Muscle of leg (tissue), 11 donors: ENCODE measurements around the gene DPP9. TPM values are rescaled to one million over a fixed set of nuclear protein-coding genes. Genes with fewer than 3 reads are reported as not detected.
"Not testable (repeated sequence)": the region's sequence is repeated elsewhere in the genome, so short reads cannot be mapped to it uniquely, and the experiment has no call there.

Experiments used
- DNase-seq: peaks from one replicate; pipeline ENCODE4 v3.0.0; 2013
- H3K27ac ChIP-seq: one replicate; pipeline ENCODE4 v1.5.1; 2013; ENCODE audit warnings: mild to moderate bottlenecking, low read length, control low read depth
- H3K27me3 ChIP-seq: one replicate; pipeline ENCODE4 v1.6.1; 2013; ENCODE audit warnings: low read length; ENCODE audit not compliant: control insufficient read depth, insufficient read depth
- H3K36me3 ChIP-seq: one replicate; pipeline ENCODE4 v1.6.1; 2013; ENCODE audit warnings: low read length; ENCODE audit not compliant: control insufficient read depth, insufficient read depth
- H3K4me1 ChIP-seq: one replicate; pipeline ENCODE4 v1.6.1; 2013; ENCODE audit warnings: low read length; ENCODE audit not compliant: control insufficient read depth, insufficient read depth
- H3K4me3 ChIP-seq: one replicate; pipeline ENCODE4 v1.5.1; 2013; ENCODE audit warnings: low read length, control low read depth
- H3K9me3 ChIP-seq: replicated peaks from 2 replicates; pipeline ENCODE4 v1.6.1; 2013; ENCODE audit warnings: low read depth, low read length; ENCODE audit not compliant: control insufficient read depth
- WGBS: methylation state at CpG from one replicate; pipeline ENCODE4 v1.1.5; 2013; ENCODE audit warnings: missing lambda C conversion rate; ENCODE audit not compliant: insufficient coverage; 5-methylcytosine and 5-hydroxymethylcytosine counted together
- polyA plus RNA-seq, 8 donors: library from polyadenylated mRNA; unstranded; fragments of 120-200 nt; gene quantifications; one replicate each; pipeline versions ENCODE4 v1.2.1 to v1.2.3, GENCODE V29; 2013; ENCODE audit warnings: inconsistent platforms in 1 of 8, low replicate concordance in 1 of 8; ENCODE audit not compliant: insufficient read length in 8 of 8, insufficient read depth in 1 of 8
- total RNA-seq: library from RNA; stranded (reverse); fragments of 120-200 nt; gene quantifications from one replicate; pipeline ENCODE4 v1.2.4, GENCODE V29; 2013

DPP9 gene
- total and polyA plus RNA-seq, 9 donors, result 13.3 to 24.2 (median 22.6) TPM

DNA sequence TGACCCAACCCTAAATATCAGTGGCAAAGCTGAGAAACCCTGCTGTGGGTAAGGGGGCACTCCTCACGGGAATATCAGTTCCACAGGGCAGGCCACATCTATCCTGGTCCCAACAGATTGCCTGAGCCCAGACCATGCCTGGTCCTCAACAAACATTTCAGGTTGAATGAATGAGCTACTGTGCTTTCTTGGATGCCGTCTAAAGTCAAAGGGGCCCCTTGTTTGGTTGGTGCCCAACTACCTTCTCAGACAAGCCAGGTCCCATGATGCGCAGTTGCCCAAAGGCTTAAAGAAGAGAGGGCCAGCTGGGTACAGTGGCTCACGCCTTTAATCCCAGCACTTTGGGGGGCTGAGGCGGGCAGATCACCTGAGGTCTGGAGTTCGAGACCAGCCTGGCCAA, 2.4 kb downstream of the DPP9 start:
- 87% methylated on average over 5 of the region's 6 CpGs for WGBS
- Histone ChIP-seq H3K36me3 (peaks cover 52% of the 10 kb centered on the region), H3K27me3 (no peaks in the 10 kb centered on the region), H3K4me3 (no peak overlapping the region), H3K9me3 (no peaks in the 10 kb centered on the region), H3K4me1 (peaks cover 16% of the 10 kb centered on the region), H3K27ac (no peak overlapping the region)
- DNase-seq, result no peak

DNA sequence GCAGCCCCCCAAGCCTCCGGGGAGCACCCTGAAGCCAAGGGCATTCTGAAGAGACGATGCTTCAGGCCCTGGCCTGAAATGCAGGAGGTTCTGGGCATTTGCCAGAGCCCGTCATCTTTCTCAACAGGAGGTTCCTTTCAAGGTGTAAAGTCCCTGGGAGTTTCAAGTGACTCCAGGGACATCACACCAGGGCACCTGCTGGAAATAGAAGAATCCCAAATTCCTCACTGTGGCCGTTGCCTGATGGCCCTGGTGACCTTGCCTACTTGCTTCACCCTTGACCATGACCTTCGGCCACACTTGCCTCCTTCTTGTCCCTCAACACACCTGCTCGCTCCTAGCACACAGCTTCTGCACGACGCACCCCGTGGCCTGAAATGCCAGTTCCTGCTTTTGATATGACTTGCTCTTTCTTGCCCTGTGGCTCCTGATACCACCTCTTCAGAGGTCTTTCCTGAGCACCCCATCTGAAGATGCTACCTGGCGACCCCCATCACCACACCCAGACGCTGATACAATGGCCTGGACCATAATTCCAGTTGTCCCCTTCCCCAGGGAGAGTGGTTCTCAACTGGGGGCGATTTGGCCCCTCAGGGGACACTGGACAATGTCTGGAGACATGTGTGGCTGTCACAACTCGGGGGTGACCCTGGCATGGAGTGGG, 3.5 kb downstream of the DPP9 start:
- H3K27ac ChIP-seq, result no peak overlapping the region
- H3K36me3 ChIP-seq, result peaks cover 62% of the 10 kb centered on the region
- H3K9me3 ChIP-seq, result no peaks in the 10 kb centered on the region
- no peak for DNase-seq
- H3K4me3 ChIP-seq, result no peak overlapping the region
- H3K4me1 ChIP-seq, result peaks cover 13% of the 10 kb centered on the region
- no peaks in the 10 kb centered on the region for H3K27me3 ChIP-seq
- 92% methylated on average over 10 of the region's 13 CpGs for WGBS

DNA sequence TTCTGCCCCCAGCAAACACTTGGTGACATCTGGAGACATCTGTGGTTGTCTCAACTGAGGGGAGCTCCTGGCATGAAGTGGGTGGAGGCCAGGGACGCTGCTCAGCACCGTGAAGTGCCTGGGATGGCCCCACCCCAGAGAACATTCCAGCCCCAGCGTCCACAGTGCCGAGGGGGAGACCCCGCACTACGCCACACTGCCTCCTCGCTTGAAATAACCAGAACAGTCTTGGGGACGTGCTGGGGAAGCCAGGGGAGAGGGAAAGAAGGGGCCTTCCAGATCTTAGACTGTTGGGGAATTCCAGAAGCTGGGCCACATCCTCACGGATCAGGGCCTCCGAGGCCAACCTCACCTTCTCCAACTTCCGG, 4.2 kb downstream of the DPP9 start:
- DNase-seq, result no peak
- no peak overlapping the region for H3K27ac ChIP-seq
- no peak overlapping the region for H3K4me3 ChIP-seq
- H3K9me3 ChIP-seq, result no peaks in the 10 kb centered on the region
- peaks cover 65% of the 10 kb centered on the region for H3K36me3 ChIP-seq
- H3K4me1 ChIP-seq, result peaks cover 11% of the 10 kb centered on the region
- H3K27me3 ChIP-seq, result no peaks in the 10 kb centered on the region
- 89% methylated on average over 6 of the region's 11 CpGs for WGBS

DNA sequence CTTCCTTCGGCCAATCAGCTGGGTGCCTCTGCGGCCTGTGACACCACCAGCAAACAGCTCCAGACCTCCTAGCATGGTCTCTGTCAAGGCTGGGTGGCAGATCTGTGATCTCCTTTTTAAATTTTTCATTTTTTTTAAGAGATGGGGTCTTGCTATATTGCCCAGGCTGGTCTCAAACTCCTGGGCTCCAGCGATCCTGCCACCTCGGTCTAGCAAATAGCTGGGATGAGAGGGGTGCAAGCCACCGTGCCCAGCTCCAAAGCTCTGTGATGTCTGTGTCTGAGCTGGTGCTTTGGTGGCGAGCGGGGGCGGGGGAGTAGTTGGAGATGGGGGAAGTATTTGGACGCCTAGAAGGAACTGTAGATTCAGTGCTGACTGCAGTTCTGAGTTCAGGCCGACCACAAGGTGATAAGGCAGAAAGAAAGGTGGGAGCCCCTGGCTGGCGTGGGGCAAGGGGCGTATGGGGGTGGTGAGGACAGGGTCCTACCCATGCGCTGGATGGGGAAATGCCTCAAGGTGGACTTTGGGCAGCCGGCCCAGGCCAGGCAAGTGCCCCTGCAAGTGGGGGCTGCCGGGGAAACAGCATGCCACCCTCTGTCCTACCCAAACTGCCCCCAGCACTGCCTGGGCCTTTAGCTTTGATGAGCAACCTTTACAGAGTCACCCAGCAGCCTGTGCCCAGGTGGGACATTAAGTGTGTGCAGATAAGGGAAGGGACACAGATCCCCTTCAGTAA, 5.5 kb downstream of the DPP9 start:
- no peak overlapping the region for H3K4me3 ChIP-seq
- H3K27ac ChIP-seq, result no peak overlapping the region
- H3K4me1 ChIP-seq, result peaks cover 11% of the 10 kb centered on the region
- H3K27me3 ChIP-seq, result no peaks in the 10 kb centered on the region
- no peak for DNase-seq
- peaks cover 77% of the 10 kb centered on the region for H3K36me3 ChIP-seq
- no peaks in the 10 kb centered on the region for H3K9me3 ChIP-seq
- 92% methylated on average over 13 of the region's 15 CpGs for WGBS

DNA sequence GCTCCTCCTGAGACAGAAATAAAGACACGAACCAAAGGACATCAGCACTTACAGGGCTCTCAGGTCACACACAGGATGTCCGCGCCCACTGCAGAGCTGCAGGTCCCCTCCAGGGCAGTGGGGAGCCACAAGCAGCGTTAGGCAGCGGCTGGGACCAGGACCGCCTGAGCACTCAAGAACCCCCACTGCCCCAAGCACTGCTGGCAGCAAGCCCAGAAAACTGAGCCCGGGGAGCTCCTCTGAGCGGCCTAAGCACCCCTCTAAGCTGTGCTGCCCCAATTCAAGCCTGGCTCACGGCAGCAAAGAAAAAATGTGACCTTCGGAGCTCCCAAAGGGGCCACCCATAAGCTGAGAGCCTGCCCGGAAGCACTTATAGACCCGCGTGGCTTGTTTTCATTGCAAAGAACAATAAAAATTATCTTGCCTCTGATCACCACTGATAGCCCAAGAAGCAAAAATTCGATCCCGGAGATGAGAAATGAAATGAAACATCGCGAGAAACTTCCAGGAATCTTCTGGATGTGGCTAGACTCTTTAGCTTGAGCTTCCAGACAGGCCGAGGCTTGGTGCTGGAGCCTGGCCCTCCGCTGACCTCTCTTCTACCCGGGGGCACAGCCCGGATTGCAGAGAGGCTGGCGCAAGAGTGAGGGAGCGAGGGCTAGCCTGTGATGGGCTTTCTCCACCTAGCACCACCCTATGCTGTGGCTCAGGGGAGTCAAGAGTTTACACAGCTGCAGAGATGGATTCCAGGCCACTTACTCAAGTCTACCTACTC, 6.3 kb downstream of the DPP9 start:
- H3K9me3 ChIP-seq, result no peaks in the 10 kb centered on the region
- no peak overlapping the region for H3K4me3 ChIP-seq
- H3K36me3 ChIP-seq, result peaks cover 85% of the 10 kb centered on the region
- H3K4me1 ChIP-seq, result peaks cover 4% of the 10 kb centered on the region
- H3K27me3 ChIP-seq, result no peaks in the 10 kb centered on the region
- H3K27ac ChIP-seq, result no peak overlapping the region
- WGBS, result 65% methylated on average over 21 of the region's 23 CpGs
- DNase-seq, result no peak

DNA sequence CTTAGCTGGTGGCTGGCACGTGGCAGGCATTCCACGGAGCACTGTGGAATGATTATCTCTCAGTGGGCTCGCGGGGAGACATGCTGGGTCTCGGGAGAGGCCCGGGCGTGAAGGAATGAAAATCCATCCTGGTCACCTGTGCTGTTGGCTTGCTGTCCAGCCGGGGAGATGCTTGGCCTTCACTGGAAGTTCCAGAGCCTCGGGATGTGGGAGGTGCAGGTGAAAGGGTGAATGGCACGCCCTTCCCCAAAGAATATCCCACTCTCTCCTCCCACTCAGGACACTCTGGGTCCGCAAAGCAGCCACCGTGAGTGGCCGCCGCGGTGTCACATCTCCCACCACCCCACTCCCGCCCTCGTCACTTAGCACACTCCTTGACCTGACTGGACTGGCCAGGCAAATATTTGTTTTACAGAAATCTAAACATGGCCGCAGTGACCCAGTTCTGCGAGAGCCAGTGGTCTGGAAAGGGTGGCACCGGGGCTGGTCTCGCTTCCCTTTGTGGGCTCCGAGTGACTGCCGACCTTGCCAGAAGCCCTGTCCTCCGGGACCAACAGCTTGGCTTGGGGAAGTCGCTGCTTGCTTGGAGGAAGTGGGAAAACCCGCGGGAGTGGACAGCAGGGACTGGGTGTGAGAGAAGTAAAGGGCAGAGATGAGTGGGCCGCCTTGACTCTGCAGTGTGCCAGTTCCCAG, 8.0 kb downstream of the DPP9 start:
- 81% methylated on average over 23 of the region's 28 CpGs for WGBS
- no peak overlapping the region for H3K27ac ChIP-seq
- H3K4me3 ChIP-seq, result no peak overlapping the region
- no peaks in the 10 kb centered on the region for H3K9me3 ChIP-seq
- H3K36me3 ChIP-seq, result peaks cover 87% of the 10 kb centered on the region
- DNase-seq, result no peak
- no peaks in the 10 kb centered on the region for H3K27me3 ChIP-seq
- H3K4me1 ChIP-seq, result no peaks in the 10 kb centered on the region

DNA sequence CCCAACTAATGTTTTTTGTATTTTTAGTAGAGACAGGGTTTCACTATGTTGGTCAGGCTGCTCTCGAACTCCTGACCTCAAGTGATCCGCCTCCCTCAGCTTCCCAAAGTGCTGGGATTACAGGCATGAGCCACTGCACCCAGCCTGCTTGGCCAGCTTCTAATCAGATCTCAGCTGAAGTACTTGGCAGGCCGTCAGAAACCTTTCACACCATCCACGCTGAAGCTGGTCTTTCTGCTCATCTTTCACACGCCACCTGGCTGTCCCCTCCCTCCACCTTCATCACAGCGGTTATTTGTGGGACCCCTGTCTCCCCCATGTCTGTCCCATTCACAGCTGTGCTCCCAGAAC, 8.5 kb downstream of the DPP9 start:
- not testable (repeated sequence) for DNase-seq, H3K9me3 ChIP-seq, H3K27me3 ChIP-seq, H3K4me3 ChIP-seq, H3K27ac ChIP-seq, H3K4me1 ChIP-seq
- peaks cover 87% of the 10 kb centered on the region for H3K36me3 ChIP-seq
- WGBS, result 89% methylated on average over 6 of the region's 6 CpGs

DNA sequence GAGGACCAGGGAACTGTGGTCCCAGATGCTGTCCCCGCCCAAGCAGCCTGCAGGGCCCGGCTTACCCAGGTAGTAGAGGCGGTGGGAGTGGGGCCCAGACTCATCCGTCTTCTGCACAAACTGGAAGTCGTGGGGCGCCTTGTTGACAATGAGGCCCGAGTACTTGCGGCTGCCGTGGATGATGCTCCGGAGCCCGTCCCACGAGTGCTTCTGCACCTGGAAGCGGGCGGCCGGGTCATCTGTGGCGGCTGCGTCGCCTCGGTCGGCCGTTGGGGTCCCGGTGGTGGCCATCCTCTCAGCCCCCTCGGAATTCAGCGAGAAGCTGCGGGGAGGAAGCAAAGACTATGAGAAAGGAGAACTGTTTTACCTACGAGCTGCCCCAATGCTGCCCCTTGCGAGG, 9.6 kb downstream of the DPP9 start:
- 91% methylated on average over 22 of the region's 27 CpGs for WGBS

DNA sequence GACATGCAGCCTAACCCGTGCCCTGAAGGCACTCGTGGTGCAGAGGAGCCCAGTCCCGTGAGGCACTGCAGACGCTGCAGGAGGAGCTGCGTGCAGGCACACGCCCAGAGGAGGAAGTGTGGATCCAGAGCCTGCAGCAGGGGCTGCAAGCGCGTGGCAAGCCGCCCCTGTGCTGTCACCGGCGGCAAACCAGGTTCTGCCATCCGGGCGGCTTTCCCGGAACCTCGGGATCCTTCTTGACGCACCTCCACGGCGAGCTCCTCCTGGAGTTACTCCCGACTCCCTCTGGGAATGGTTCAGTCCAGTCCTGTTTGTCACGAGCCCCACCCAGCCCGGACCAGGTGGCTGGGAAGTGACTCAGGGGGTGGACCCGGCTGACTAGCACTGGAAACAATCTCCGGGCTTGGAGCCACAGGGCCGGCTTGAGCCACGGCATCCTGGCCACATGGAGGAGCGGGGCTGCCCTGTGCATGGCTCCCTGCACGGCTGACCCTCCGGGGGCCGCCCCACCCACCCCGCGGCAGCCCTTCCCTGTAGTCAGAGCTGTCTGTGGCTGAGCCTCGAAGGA, 10.2 kb downstream of the DPP9 start:
- DNase-seq, result no peak
- Histone ChIP-seq H3K27me3 (no peaks in the 10 kb centered on the region), H3K4me3 (no peak overlapping the region), H3K36me3 (peaks cover 84% of the 10 kb centered on the region), H3K4me1 (no peaks in the 10 kb centered on the region), H3K9me3 (no peaks in the 10 kb centered on the region), H3K27ac (no peak overlapping the region)
- WGBS, result 84% methylated on average over 32 of the region's 32 CpGs

More for the DNA sequence above, 9.6 kb downstream of the DPP9 start:
- Histone ChIP-seq H3K4me3 (no peak overlapping the region), H3K36me3 (peaks cover 87% of the 10 kb centered on the region), H3K27ac (no peak overlapping the region), H3K27me3 (no peaks in the 10 kb centered on the region), H3K4me1 (no peaks in the 10 kb centered on the region), H3K9me3 (no peaks in the 10 kb centered on the region)
- no peak for DNase-seq

DNA sequence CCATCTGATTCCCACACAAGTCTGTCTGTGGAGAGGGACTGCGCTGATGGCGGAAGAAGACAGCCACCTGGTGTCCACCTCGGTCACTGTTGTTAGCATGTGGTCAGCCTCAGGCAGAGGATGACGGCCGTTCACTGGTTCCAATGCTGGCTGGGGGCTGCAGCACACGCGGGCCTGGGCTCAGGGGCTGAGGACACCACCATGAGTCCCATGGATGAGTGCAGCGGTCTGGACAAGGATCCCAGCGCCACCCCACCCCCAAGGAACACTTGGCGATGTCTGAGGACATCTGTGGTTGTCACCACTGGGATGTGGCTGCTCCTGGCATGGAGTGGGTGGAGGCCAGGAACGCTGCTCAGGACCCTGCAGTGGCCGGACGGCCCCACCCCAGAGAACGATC, 10.9 kb downstream of the DPP9 start:
- Histone ChIP-seq H3K27ac (no peak overlapping the region), H3K4me1 (no peaks in the 10 kb centered on the region), H3K4me3 (no peak overlapping the region), H3K9me3 (no peaks in the 10 kb centered on the region), H3K27me3 (no peaks in the 10 kb centered on the region), H3K36me3 (peaks cover 84% of the 10 kb centered on the region)
- no peak for DNase-seq
- WGBS, result 85% methylated on average over 11 of the region's 14 CpGs
